22Rv1 (cell line): ENCODE measurements around the gene C22orf23.

Experiments
- ZFX ChIP-seq: fragments of 450-650 bp; IDR thresholded peaks from 2 replicates; pipeline ENCODE4 v1.6.1; 2017; ENCODE audit warnings: antibody characterized with exemption, borderline replicate concordance
- TF ChIP-seq, protein P1 (sequence below): fragments of 450-650 bp; IDR thresholded peaks from 2 replicates; pipeline ENCODE4 v1.5.1; 2017; ENCODE audit warnings: mild to moderate bottlenecking

DNA sequence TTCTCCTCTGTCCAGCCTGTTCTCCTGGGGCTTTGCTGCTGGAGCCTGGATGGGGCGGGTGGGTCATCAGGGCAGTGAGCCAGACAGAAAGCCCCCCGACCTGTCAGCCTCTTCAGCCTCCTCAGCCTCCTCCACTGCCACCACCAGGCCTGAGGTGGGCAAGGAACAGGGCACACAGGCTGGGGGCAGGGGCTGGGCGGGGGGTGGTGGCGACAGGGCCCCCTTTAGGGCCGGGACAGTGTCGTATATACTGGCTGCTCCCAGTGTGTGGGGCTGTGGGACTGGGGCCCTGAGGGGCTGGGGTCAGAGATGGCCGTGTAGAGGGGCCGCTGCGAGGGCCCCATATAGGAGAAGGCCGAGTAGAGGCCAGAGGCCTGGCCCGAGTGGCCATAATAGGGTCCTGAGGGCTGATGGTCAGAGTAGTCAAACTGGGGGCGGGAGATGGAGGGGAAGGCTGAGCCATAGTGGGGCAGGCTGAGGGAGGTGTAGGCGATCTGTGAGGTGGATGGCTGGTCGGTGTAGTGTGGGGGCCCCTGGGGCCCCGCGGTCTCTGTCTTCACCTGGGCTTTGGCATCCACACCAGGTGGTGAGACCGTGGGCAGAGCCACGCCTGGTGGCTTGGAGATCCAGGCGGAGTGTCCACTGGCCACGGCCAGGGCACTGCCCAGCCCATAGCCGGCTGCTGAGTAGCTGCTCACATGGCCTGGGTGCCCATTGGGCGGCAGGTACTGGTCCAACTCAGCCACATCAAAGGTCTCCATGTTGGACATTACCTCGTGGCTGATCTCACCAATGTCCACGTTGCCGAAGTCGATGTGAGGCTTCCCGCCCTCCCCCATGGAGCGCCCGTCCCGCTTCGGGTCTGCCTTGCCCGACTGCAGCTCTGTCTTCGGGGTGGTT, 20.1 kb upstream of the C22orf23 start:
- TF ChIP-seq, protein P1, sequence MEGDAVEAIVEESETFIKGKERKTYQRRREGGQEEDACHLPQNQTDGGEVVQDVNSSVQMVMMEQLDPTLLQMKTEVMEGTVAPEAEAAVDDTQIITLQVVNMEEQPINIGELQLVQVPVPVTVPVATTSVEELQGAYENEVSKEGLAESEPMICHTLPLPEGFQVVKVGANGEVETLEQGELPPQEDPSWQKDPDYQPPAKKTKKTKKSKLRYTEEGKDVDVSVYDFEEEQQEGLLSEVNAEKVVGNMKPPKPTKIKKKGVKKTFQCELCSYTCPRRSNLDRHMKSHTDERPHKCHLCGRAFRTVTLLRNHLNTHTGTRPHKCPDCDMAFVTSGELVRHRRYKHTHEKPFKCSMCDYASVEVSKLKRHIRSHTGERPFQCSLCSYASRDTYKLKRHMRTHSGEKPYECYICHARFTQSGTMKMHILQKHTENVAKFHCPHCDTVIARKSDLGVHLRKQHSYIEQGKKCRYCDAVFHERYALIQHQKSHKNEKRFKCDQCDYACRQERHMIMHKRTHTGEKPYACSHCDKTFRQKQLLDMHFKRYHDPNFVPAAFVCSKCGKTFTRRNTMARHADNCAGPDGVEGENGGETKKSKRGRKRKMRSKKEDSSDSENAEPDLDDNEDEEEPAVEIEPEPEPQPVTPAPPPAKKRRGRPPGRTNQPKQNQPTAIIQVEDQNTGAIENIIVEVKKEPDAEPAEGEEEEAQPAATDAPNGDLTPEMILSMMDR = no peak
- TF ChIP-seq ZFX = no peak
